HG03520 (cell line): ENCODE results near the gene SYNE4.
"Not testable (repeated sequence)": the region's sequence is repeated elsewhere in the genome, so short reads cannot be mapped to it uniquely, and the experiment has no call there.

Source experiments
- ATAC-seq: cut with Tn5 transposase; IDR thresholded peaks from one replicate; pipeline ENCODE4 v1.9.1; 2021; ENCODE audit warnings: mild to moderate bottlenecking, moderate library complexity; ENCODE audit not compliant: unreplicated experiment

The SYNE4 gene

DNA sequence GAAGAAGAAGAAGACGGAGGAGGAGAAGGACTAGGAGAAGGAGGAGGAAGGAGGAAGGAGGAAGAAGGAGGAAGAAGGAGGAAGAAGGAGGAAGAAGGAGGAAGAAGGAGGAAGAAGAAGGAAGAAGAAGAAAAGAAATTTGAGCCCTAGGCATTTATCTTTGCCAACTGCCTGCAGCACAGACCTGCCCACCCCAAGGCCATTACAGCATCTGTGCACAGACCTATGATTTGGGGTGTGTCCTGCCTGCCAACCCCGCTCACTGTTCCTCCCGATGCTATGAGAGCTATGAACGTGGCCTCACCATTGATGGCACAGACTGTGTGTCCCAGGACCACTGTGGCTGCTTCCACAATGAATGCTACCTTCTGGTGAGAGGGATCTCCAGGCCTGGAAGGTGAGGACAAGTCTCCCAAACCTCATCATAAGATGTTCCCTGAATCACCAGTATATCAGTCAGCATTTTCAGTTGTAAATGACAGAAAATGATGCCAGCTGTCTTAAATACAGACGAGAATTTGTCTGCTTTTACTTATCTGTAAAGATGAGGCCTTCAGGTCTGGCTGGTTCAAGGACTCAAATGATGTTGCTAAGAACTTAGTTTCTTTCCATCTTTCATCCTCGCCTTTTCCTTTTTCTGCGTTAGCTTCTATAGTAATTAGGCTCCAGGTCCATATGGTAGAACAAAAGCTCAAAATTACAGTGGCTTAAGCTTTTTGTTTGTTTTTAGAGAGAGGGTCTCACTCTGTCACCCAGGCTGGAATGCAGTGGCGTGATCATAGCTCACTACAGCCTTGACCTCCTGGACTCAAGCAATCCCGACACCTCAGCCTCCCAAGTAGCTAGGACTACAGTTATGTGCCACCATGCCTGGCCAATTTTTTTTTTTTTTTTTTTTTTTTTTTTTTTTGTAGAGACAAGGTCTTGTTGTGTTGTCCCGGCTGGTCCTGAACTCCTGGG, 17.6 kb downstream of the SYNE4 start:
- ATAC-seq: no peak

DNA sequence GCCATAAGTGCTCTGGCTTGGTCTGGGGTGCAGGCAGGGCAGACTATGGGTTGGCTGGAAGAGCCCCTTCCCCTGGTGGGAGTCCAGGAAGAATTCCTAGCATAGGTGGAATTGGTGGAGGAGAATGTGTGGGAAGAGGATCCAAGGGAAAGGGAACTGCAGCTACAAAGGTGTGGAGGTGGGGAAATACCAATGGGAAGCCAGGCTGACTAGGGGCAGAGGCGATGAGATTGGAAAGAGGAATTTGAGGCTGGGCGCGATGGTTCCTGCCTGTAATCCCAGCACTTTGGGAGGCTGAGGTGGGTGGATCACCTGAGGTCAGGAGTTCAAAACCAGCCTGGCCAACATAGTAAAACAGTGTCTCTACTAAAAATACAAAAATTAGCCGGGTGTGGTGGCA, 18.5 kb downstream of the SYNE4 start:
- ATAC-seq: no peak

DNA sequence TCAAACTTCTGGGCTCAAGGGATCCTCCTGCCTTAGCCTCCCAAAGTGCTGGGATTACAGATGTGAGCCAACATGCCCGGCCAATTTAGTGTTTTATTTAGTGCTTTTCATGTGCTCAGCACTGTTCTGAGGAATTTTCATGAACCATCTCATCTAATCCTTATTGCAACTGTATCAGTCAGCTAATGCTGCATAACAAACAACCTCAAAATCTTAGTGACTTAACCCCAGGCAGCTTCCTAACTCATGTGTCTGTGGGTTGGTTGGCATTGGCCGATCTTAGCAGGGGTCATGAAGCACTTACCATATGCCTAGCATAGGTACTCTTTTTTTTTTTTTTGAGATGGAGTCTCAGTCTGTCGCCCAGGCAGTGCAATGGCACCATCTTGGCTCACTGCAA, 19.8 kb downstream of the SYNE4 start:
- no peak for ATAC-seq

- ATAC-seq: no peak
These were observed 21.1 kb downstream of the SYNE4 start for GRCh38 chr19:35987571-35987896.

GRCh38 chr19:35986664-35987570, 21.7 kb downstream of the SYNE4 start:
- no peak for ATAC-seq

DNA sequence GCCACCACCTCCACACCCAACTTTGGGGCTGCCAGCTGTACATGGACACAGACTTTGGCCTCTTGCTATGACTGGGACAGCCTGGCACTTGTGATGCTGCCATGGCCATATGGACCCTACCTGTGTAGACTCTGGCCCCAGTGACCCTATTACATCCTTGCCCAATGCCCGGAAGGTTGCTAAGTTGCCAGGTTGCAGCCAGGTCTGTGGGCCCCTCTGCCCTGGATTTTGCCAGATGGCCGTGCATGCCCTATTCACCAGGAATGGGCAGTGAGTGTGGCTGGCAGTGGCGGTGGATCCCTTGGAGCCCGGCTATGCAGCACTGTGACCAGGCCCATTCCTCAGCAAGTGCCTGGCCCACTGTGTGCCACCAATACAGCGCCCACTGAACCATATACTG, 22.5 kb downstream of the SYNE4 start:
- ATAC-seq: no peak

DNA sequence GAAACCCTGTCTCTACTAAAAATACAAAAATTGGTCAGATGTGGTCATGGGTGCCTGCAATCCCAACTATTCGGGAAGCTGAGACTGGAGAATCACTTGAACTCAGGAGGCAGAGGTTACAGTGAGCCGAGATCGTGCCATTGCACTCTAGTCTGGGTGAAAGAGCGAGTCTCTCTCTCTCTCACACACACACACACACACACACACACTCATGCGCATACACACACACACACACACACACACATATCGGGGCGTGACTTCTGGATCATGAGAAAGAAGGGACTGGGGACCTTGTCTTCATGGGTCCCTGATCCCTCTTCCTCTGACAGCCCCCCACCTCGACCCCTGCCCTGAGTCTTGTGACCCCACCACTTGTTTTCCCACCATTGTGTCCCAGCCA, 25.4 kb downstream of the SYNE4 start:
- ATAC-seq: no peak

GRCh38 chr19:35980997-35981396, 27.6 kb downstream of the SYNE4 start:
- ATAC-seq: not testable (repeated sequence)

- ATAC-seq: no peak
These were observed 29.7 kb downstream of the SYNE4 start for GRCh38 chr19:35978832-35979365.

DNA sequence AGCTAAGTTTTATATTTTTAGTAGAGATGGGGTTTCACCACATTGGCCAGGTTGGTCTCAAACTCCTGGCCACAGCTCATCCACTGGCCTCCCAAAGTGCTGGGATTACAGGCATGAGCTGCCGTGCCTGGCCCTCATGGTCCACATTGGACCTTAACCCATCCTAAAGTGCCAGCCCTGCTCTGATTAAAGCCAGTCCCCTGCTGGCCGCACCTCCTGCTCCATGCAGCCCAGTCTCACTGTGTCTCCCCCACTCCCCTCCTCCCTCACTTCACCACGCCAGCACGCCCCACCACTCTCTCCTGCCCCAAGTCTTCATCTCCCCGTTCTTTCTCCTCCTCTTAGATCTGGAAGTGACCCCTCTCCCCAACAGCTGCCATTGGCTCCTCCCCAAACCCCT, 30.3 kb downstream of the SYNE4 start:
- no peak for ATAC-seq

DNA sequence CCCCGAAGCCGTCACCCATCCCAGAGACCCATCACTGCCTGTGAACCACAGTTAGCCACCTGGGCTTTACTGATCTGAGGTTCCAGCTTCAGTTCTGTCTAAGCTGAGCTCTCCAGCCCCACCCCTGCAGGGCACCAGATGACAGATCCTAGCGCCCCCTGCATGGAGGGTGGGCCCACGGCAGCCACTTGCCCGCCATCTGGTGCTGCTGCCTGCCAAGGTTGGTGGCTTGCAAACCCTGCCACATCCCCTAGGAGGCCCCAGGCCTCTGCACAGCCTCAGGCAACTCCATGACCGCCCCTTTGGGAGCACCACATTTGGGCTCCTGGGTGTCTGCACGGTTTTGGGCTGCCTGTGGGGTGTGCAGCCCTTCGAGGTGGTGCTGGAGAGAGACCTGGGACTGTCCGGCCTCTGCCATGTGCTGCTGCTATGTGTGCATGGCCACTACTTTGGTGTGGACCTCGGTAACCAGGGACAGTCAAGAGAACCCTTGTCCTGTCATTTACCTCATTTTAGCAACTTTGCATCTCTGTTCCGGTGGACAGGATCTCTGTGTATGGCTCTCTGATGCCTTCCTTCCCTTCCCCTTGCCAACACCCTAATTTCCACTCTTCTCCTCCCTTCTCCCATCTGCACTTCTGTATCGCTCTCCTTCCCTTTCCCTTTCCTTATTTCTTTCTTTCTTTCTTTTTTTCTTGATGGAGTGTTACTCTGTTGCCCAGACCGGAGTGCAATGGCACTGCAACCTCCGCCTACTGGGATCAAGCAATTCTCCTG, 31.0 kb downstream of the SYNE4 start:
- no peak for ATAC-seq

DNA sequence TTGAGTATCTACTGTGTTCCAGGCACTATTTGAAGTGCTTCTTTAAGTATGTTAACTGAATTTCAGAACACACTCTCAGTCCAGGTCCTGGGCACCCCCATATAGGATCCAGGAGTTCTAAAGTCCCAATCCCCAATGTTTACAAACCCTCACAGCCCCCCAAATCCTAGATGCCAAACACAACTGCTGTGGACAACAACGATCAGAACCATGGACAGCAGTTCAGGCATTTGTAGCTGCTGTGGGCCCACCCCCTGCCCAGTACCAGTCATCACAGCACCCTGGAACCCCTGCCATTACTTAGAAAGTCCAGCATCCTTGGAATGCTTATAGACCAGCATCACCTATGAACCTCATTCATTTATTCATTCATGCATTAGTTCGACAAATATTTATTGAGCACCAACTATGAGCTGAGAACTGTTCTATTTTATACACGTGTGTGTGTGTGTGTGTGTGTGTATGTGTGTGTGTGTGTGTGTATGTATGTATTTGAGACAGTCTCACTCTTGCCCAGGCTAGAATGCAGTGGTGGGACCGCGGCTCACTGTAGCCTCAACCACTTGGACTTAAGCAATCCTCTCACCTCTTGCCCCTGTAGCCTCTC, 32.9 kb downstream of the SYNE4 start:
- ATAC-seq: no peak

GRCh38 chr19:35973487-35973886, 35.1 kb downstream of the SYNE4 start:
- no peak for ATAC-seq

DNA sequence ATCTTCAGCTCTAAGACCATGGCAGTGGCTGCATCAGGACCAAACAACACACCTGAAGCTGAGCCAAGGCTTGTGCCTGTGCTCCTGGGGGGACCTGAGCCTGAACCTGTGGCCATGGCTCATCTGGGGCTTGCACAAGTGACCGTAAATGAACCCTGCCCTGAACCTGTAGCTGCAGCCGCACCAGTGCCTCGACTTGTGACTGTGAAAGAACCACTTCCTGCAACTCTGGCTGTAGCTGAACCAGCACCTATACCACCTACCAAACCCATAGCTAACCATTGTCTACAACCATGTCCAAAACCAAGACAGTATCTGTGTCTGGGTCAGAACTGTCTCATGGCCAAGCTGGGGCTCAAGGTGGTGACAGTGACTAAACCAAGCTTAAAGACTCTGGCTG, 41.8 kb downstream of the SYNE4 start:
- ATAC-seq: no peak

- no peak for ATAC-seq
These were observed 45.1 kb downstream of the SYNE4 start for GRCh38 chr19:35963514-35963913.

- no peak for ATAC-seq
These were observed 48.1 kb downstream of the SYNE4 start for GRCh38 chr19:35960432-35960972.

- ATAC-seq: no peak
These were observed 48.7 kb downstream of the SYNE4 start for GRCh38 chr19:35959968-35960320.

DNA sequence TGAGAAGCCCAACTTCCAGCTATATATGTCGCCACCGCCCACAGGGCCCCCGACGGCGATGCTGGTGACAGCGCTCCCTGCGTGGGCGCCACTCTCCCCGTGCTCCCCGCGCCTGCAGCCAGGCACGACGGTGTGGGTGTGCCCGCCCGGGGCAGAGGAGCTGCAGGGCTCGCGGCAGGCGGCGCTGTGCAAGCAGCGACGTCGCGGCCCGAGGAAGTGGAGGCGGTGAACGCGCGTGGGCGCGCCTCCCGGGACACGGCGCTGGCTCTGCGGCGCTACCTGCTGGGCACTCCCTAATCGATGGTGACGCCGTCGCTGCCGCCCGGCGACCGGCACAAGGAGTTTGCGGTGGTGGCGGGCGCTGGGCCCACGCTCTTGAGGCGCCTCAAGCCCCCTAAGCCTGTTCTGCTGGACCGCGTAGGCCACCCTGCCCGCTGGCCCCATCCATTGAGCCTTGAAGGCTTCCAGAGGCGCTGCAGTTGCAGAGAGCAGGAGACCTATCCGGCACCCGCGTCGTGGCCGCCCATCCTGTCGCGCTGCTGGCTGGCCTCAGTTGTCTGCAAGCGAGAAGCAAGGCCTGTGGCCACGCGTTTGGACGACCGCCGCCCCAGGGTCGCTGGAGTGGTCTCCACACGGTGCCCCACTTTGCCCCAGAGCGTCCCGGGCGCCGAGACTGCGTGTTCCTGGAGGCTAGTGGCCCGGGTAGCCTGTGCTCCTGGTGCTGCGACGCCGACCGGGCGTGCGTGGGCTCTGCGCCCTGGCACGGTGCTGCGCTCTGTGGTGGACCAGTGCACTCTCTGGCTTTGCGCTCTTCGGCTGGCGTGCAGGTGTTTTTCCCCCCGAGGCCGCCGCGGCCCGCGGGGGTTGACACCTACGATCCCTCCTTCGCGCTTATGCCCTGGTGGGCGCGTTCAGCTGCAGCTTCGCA, 49.3 kb downstream of the SYNE4 start:
- no peak for ATAC-seq

DNA sequence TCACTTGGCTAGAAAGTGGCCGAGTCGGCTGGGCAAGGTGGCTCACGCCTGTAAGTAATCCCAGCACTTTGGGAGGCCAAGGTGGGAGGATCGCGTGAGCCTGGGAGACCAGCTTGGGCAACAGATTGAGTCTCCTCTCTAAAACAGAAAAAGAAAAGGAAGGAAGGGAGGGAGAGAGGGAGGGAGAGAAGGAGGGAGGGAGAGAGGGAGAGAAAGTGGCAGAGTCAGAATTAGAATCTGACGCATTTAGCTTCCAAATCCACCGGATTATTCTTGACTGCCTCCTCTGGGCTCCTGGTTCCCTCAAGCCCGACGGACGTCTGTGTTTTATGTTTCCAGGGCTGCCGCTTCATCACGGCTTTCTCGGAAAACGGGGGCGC, 50.0 kb downstream of the SYNE4 start:
- no peak for ATAC-seq
